Measurements from ENCODE around the gene KCNG1.

- no peak for TF ChIP-seq CTCF (IDR thresholded peaks at IDR 0.05)
- no peak for TF ChIP-seq POLR2A (IDR thresholded peaks at IDR 0.05)
Measured at GRCh38 chr20:51046021-51046985, 23.4 kb upstream of the KCNG1 start.

All from body of pancreas (tissue), 4 donors.